Measurements from ENCODE around the gene HSPG2. TPM values are rescaled to one million over a fixed set of nuclear protein-coding genes. Genes with fewer than 3 reads are reported as not detected.

The HSPG2 gene
- total RNA-seq, 1 experiment from 2014 or later, result 58.9 TPM

DNA sequence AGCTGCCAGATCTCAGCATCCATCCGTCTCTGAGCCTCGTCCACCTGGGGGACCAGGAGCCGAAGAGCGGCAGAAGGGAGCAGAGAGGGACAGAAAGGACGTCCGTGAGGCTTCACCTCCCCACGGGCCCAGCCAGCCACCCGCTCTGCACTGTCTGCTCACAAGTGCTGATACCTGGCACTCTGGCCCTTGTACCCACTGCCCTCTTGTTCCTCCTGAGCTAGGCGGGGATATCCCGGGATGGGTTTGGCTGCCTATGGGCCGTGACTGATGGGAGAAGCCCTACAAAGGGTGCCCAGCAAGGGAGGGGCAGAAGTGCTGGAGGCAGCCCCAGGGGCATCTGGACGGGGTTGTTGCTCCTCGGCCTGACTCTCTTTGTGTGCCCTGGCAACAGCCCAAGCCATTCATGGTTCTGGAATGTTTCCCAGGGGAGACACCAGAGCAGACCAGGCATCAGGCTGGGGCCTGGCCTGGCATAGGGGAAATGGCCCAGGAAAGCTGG, 67.4 kb downstream of the HSPG2 start:
- POLR2A ChIA-PET, result interaction anchor here (0.7 to 1.6 kb wide), 7 partner anchors 20 to 155 kb away, joined by 3 to 8 read pairs (median 3); partner anchors contain the start of gene USP48
- Mint-ChIP-seq H3K9me3 (ENCODE audit: unreplicated experiment) (no peaks in the 10 kb centered on the region), H3K27ac (ENCODE audit: low read depth, unreplicated experiment) (no peak overlapping the region), H3K4me1 (ENCODE audit: insufficient read depth, unreplicated experiment) (peaks cover 24% of the 10 kb centered on the region), H3K27me3 (ENCODE audit: insufficient read depth, unreplicated experiment) (no peaks in the 10 kb centered on the region), H3K4me3 (ENCODE audit: unreplicated experiment) (no peak overlapping the region), H3K36me3 (ENCODE audit: insufficient read depth, unreplicated experiment) (peaks cover 43% of the 10 kb centered on the region)
- intact Hi-C loops (cut with micrococcal nuclease), result loop anchor here (10.0 kb wide), 2 partner anchors 85 kb away; partner anchors contain the start of gene USP48
- CTCF ChIA-PET, result interaction anchor here (0.7 kb wide), 2 partner anchors 66 to 149 kb away, joined by 3 to 4 read pairs; no protein-coding TSS in a partner anchor
- DNase-seq (ENCODE audit: unreplicated experiment), result peak; percentile 97
- no TSS peak for BruUV-seq (replicated peaks)
- TF ChIP-seq, protein P1, sequence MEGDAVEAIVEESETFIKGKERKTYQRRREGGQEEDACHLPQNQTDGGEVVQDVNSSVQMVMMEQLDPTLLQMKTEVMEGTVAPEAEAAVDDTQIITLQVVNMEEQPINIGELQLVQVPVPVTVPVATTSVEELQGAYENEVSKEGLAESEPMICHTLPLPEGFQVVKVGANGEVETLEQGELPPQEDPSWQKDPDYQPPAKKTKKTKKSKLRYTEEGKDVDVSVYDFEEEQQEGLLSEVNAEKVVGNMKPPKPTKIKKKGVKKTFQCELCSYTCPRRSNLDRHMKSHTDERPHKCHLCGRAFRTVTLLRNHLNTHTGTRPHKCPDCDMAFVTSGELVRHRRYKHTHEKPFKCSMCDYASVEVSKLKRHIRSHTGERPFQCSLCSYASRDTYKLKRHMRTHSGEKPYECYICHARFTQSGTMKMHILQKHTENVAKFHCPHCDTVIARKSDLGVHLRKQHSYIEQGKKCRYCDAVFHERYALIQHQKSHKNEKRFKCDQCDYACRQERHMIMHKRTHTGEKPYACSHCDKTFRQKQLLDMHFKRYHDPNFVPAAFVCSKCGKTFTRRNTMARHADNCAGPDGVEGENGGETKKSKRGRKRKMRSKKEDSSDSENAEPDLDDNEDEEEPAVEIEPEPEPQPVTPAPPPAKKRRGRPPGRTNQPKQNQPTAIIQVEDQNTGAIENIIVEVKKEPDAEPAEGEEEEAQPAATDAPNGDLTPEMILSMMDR (IDR thresholded peaks at IDR 0.05; ENCODE audit: unreplicated experiment), result no peak

DNA sequence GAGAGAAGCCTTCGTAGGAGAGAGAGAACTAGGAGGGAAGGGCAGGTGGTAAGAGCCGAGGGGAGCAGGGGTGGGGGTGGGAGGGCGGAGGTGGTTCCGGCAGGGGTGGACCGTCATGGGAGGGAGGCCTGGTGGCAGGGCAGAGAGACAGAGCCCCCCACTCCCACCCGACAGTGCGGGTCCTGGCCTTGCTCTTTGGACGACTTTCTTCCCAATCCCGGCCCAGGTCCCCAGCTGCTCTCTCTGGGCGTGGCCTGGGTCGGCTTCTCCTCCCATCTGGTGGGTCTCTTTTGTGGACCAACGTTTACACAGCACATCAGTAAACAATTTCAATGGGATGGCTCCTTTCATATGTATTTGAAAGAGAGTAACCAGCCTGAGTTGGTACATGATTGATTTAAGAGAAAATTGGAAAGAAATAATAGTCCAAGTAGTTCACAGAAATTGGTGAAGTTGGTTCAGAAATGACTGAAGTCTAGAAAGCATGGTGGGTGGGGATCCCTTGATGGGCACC, 68.1 kb downstream of the HSPG2 start:
- no peak for DNase-seq (ENCODE audit: unreplicated experiment)
- ChIA-PET POLR2A (interaction anchor here (0.7 to 1.6 kb wide), 6 partner anchors 20 to 156 kb away, joined by 3 to 8 read pairs (median 3); partner anchors contain the start of gene USP48), CTCF (interaction anchor here (0.7 kb wide), 2 partner anchors 66 to 149 kb away, joined by 3 to 4 read pairs; no protein-coding TSS in a partner anchor)
- Mint-ChIP-seq H3K36me3 (ENCODE audit: insufficient read depth, unreplicated experiment) (peaks cover 42% of the 10 kb centered on the region), H3K27me3 (ENCODE audit: insufficient read depth, unreplicated experiment) (no peaks in the 10 kb centered on the region), H3K27ac (ENCODE audit: low read depth, unreplicated experiment) (no peak overlapping the region), H3K9me3 (ENCODE audit: unreplicated experiment) (no peaks in the 10 kb centered on the region), H3K4me3 (ENCODE audit: unreplicated experiment) (no peak overlapping the region), H3K4me1 (ENCODE audit: insufficient read depth, unreplicated experiment) (peaks cover 24% of the 10 kb centered on the region)
- no TSS peak for BruUV-seq (replicated peaks)
- intact Hi-C loops (cut with micrococcal nuclease), result loop anchor here (10.0 kb wide), 1 partner anchor 86 kb away; no protein-coding TSS in a partner anchor
- TF ChIP-seq, protein P1 (IDR thresholded peaks at IDR 0.05; ENCODE audit: unreplicated experiment), result no peak

DNA sequence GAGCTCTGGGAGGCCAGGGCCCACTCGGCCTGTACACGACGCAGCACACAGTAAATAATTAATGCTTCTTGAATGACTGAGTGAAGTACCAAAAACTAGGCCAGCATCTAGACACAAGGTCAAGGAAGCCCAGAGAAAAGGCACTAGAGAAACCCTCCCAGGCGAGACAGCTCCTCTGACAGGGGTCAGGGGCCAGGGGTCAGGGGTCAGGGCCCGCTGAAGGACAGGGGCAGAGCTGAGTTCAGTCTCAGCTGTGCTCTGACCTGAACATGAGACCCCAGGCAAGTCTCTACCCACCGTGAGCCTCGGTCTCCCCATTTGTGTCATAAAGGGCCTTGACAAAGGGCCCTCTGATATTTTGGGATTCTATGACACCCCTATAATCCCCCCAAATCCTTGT, 68.6 kb downstream of the HSPG2 start:
- H3K4me3 Mint-ChIP-seq (ENCODE audit: unreplicated experiment), result no peak overlapping the region
- no peaks in the 10 kb centered on the region for H3K9me3 Mint-ChIP-seq (ENCODE audit: unreplicated experiment)
- intact Hi-C loops (cut with micrococcal nuclease), result loop anchor here (10.0 kb wide), 1 partner anchor 86 kb away; no protein-coding TSS in a partner anchor
- peaks cover 45% of the 10 kb centered on the region for H3K36me3 Mint-ChIP-seq (ENCODE audit: insufficient read depth, unreplicated experiment)
- CTCF ChIA-PET, result no interaction called here
- no peaks in the 10 kb centered on the region for H3K27me3 Mint-ChIP-seq (ENCODE audit: insufficient read depth, unreplicated experiment)
- DNase-seq (ENCODE audit: unreplicated experiment), result no peak
- TF ChIP-seq, protein P1 (IDR thresholded peaks at IDR 0.05; ENCODE audit: unreplicated experiment), result no peak
- no peak overlapping the region for H3K27ac Mint-ChIP-seq (ENCODE audit: low read depth, unreplicated experiment)
- H3K4me1 Mint-ChIP-seq (ENCODE audit: insufficient read depth, unreplicated experiment), result peaks cover 24% of the 10 kb centered on the region
- POLR2A ChIA-PET, result interaction anchor here (0.7 to 1.5 kb wide), 3 partner anchors 42 to 88 kb away, joined by 3 to 8 read pairs (median 3); partner anchors contain the start of gene USP48
- no TSS peak for BruUV-seq (replicated peaks)

GRCh38 chr1:21867451-21867996, 69.6 kb downstream of the HSPG2 start:
- Mint-ChIP-seq H3K27ac (ENCODE audit: low read depth, unreplicated experiment) (no peak overlapping the region), H3K9me3 (ENCODE audit: unreplicated experiment) (no peaks in the 10 kb centered on the region), H3K36me3 (ENCODE audit: insufficient read depth, unreplicated experiment) (peaks cover 53% of the 10 kb centered on the region), H3K27me3 (ENCODE audit: insufficient read depth, unreplicated experiment) (no peaks in the 10 kb centered on the region), H3K4me1 (ENCODE audit: insufficient read depth, unreplicated experiment) (peaks cover 24% of the 10 kb centered on the region), H3K4me3 (ENCODE audit: unreplicated experiment) (no peak overlapping the region)
- BruUV-seq (replicated peaks), result no TSS peak
- intact Hi-C loops (cut with micrococcal nuclease), result loop anchor here (10.0 kb wide), 1 partner anchor 87 kb away; no protein-coding TSS in a partner anchor
- POLR2A ChIA-PET, result interaction anchor here (0.7 to 1.1 kb wide), 2 partner anchors 43 to 89 kb away, joined by 3 read pairs; no protein-coding TSS in a partner anchor
- CTCF ChIA-PET, result interaction anchor here (0.6 kb wide), 1 partner anchor 98 kb away, joined by 3 read pairs; no protein-coding TSS in a partner anchor
- no peak for DNase-seq (ENCODE audit: unreplicated experiment)
- TF ChIP-seq, protein P1 (IDR thresholded peaks at IDR 0.05; ENCODE audit: unreplicated experiment), result no peak

Data from MCF 10A (cell line).